ENCODE measurements around the gene POLK. TPM values are rescaled to one million over a fixed set of nuclear protein-coding genes. Genes with fewer than 3 reads are reported as not detected.
"Not testable (repeated sequence)": the region's sequence is repeated elsewhere in the genome, so short reads cannot be mapped to it uniquely, and the experiment has no call there.

POLK gene
- total RNA-seq, 1 donor from 2014 or later: 20.6 TPM

- ATAC-seq (ENCODE audit: poor library complexity) (no peak), DNase-seq (no peak)
- intact Hi-C loops (cut with DNase I): no loop called here
Observed at GRCh38 chr5:75507841-75508240, 3.9 kb upstream of the POLK start.

GRCh38 chr5:75509546-75509945, 2.1 kb upstream of the POLK start:
- no peak for ATAC-seq (ENCODE audit: poor library complexity)
- intact Hi-C loops (cut with DNase I): no loop called here

GRCh38 chr5:75509956-75510355, 1.7 kb upstream of the POLK start:
- no peak for ATAC-seq (ENCODE audit: poor library complexity)
- intact Hi-C loops (cut with DNase I): loop anchor here (10.0 kb wide), 1 partner anchor 55 kb away; no protein-coding TSS in a partner anchor

More at GRCh38 chr5:75509546-75509945, 2.1 kb upstream of the POLK start:
- DNase-seq: no peak

GRCh38 chr5:75510417-75510835, 1.3 kb upstream of the POLK start:
- no peak for DNase-seq
- intact Hi-C loops (cut with DNase I): loop anchor here (10.0 kb wide), 1 partner anchor 54 kb away; no protein-coding TSS in a partner anchor

More at GRCh38 chr5:75509956-75510355, 1.7 kb upstream of the POLK start:
- no peak for DNase-seq

GRCh38 chr5:75510836-75511434, 756 bp upstream of the POLK start:
- DNase-seq: peak; percentile 71
- intact Hi-C loops (cut with DNase I): loop anchor here (10.0 kb wide), 1 partner anchor 54 kb away; no protein-coding TSS in a partner anchor
- ATAC-seq (ENCODE audit: poor library complexity): peak; percentile 73

More at GRCh38 chr5:75510417-75510835, 1.3 kb upstream of the POLK start:
- ATAC-seq (ENCODE audit: poor library complexity): peak; percentile 49

- ATAC-seq (ENCODE audit: poor library complexity) (no peak), DNase-seq (no peak)
- intact Hi-C loops (cut with DNase I): loop anchor here (10.0 kb wide), 1 partner anchor 52 kb away; no protein-coding TSS in a partner anchor
Observed at GRCh38 chr5:75512383-75513074, 838 bp downstream of the POLK start.

- intact Hi-C loops (cut with DNase I): loop anchor here (10.0 kb wide), 1 partner anchor 51 kb away; no protein-coding TSS in a partner anchor
- ATAC-seq (ENCODE audit: poor library complexity) (no peak), DNase-seq (no peak)
Observed at GRCh38 chr5:75513841-75514240, 2.1 kb downstream of the POLK start.

- no peak for ATAC-seq (ENCODE audit: poor library complexity)
- intact Hi-C loops (cut with DNase I): loop anchor here (10.0 kb wide), 1 partner anchor 50 kb away; no protein-coding TSS in a partner anchor
- no peak for DNase-seq
Observed at GRCh38 chr5:75514323-75514722, 2.6 kb downstream of the POLK start.

GRCh38 chr5:75519761-75520160, 8.1 kb downstream of the POLK start:
- intact Hi-C loops (cut with DNase I): loop anchor here (10.0 kb wide), 1 partner anchor 45 kb away; no protein-coding TSS in a partner anchor
- ATAC-seq (ENCODE audit: poor library complexity): no peak
- no peak for DNase-seq

- intact Hi-C loops (cut with DNase I): no loop called here
- no peak for DNase-seq
- no peak for ATAC-seq (ENCODE audit: poor library complexity)
Observed at GRCh38 chr5:75521195-75521594, 9.5 kb downstream of the POLK start.

- ATAC-seq (ENCODE audit: poor library complexity) (no peak), DNase-seq (no peak)
- intact Hi-C loops (cut with DNase I): no loop called here
Observed at GRCh38 chr5:75522025-75522424, 10.3 kb downstream of the POLK start.

GRCh38 chr5:75522542-75522941, 10.9 kb downstream of the POLK start:
- no peak for ATAC-seq (ENCODE audit: poor library complexity)

GRCh38 chr5:75523275-75523674, 11.6 kb downstream of the POLK start:
- DNase-seq (no peak), ATAC-seq (ENCODE audit: poor library complexity) (no peak)
- intact Hi-C loops (cut with DNase I): no loop called here

More at GRCh38 chr5:75522542-75522941, 10.9 kb downstream of the POLK start:
- no peak for DNase-seq
- intact Hi-C loops (cut with DNase I): no loop called here

- intact Hi-C loops (cut with DNase I): no loop called here
- no peak for ATAC-seq (ENCODE audit: poor library complexity)
- no peak for DNase-seq
Observed at GRCh38 chr5:75524071-75524470, 12.4 kb downstream of the POLK start.

GRCh38 chr5:75524591-75524990, 12.9 kb downstream of the POLK start:
- intact Hi-C loops (cut with DNase I): no loop called here
- ATAC-seq (ENCODE audit: poor library complexity) (no peak), DNase-seq (no peak)

- intact Hi-C loops (cut with DNase I): no loop called here
- ATAC-seq (ENCODE audit: poor library complexity) (no peak), DNase-seq (no peak)
Observed at GRCh38 chr5:75525344-75525743, 13.7 kb downstream of the POLK start.

GRCh38 chr5:75526070-75526469, 14.4 kb downstream of the POLK start:
- intact Hi-C loops (cut with DNase I): no loop called here
- DNase-seq (no peak), ATAC-seq (ENCODE audit: poor library complexity) (no peak)

- intact Hi-C loops (cut with DNase I): no loop called here
- no peak for DNase-seq
- no peak for ATAC-seq (ENCODE audit: poor library complexity)
Observed at GRCh38 chr5:75529185-75529584, 17.5 kb downstream of the POLK start.

GRCh38 chr5:75532190-75532589, 20.5 kb downstream of the POLK start:
- ATAC-seq (ENCODE audit: poor library complexity) (no peak), DNase-seq (no peak)
- intact Hi-C loops (cut with DNase I): no loop called here

- DNase-seq; ATAC-seq (ENCODE audit: poor library complexity); intact Hi-C loops (cut with DNase I): not testable (repeated sequence)
Observed at GRCh38 chr5:75533716-75534115, 22.0 kb downstream of the POLK start.
